ENCODE data around the gene LIPC. TPM values are rescaled to one million over a fixed set of nuclear protein-coding genes. Genes with fewer than 3 reads are reported as not detected.

The LIPC gene
- polyA plus RNA-seq, 1 of the 3 experiments (the other 2 are of a cell fraction): not detected

- CTCF ChIA-PET: interaction anchor here (1.2 kb wide), 1 partner anchor 22 kb away, joined by 3 read pairs; no protein-coding TSS in a partner anchor
- POLR2A ChIA-PET: no interaction called here
- Histone ChIP-seq H4K20me1 (ENCODE audit: insufficient read depth) (no peaks in the 10 kb centered on the region), H3F3A (replicated peaks; ENCODE audit: insufficient read depth) (no peaks in the 10 kb centered on the region), H3K9ac (no peak overlapping the region), H3K27ac (ENCODE audit: low read depth in 2 of 2, low read length in 1 of 2) (no peak overlapping the region), H3K79me2 (ENCODE audit: insufficient read depth) (no peaks in the 10 kb centered on the region), H3K27me3 (ENCODE audit: insufficient read depth) (peaks cover 16% of the 10 kb centered on the region; the same call in 1 of the 2 replicates), H3K4me2 (no peak overlapping the region), H2AFZ (ENCODE audit: low read depth) (no peak overlapping the region), H3K9me3 (no peaks in the 10 kb centered on the region), H3K9me2 (no peaks in the 10 kb centered on the region), H3K4me1 (ENCODE audit: control insufficient read depth in 1 of 2, insufficient read depth in 2 of 2, low read depth in 1 of 2, low read length in 1 of 2) (peaks cover 0 to 6% of the 10 kb centered on the region in 2 experiments; a peak in 1 of 4 replicates), H3K36me3 (replicated peaks in 1 of 2; ENCODE audit: control insufficient read depth in 1 of 2, insufficient read depth in 2 of 2, low read length in 1 of 2) (no peaks in the 10 kb centered on the region), H3K4me3 (ENCODE audit: low read depth in 2 of 2, low read length in 1 of 2) (no peak overlapping the region)
- DNase-seq: no peak
- 41% methylated on average over 3 of the region's 3 CpGs for WGBS (ENCODE audit: low lambda C conversion rate)
- TF ChIP-seq RCOR1 (IDR thresholded peaks at IDR 0.05; ENCODE audit: low read length): no peak
- TF ChIP-seq JUND (IDR thresholded peaks at IDR 0.05): no peak
- TF ChIP-seq, protein P1, sequence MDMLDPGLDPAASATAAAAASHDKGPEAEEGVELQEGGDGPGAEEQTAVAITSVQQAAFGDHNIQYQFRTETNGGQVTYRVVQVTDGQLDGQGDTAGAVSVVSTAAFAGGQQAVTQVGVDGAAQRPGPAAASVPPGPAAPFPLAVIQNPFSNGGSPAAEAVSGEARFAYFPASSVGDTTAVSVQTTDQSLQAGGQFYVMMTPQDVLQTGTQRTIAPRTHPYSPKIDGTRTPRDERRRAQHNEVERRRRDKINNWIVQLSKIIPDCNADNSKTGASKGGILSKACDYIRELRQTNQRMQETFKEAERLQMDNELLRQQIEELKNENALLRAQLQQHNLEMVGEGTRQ (IDR thresholded peaks at IDR 0.05; ENCODE audit: borderline replicate concordance, low read depth, low read length): no peak
- TF ChIP-seq GABPA (IDR thresholded peaks at IDR 0.05; ENCODE audit: low read depth): no peak
- TF ChIP-seq NRF1 (IDR thresholded peaks at IDR 0.05; ENCODE audit: low read depth, low read length): no peak
- TF ChIP-seq FOSL2 (IDR thresholded peaks at IDR 0.05; ENCODE audit: borderline replicate concordance, low read depth): no peak
- no peak for TF ChIP-seq USF1 (IDR thresholded peaks at IDR 0.05; ENCODE audit: borderline replicate concordance, low read depth)
- TF ChIP-seq POLR2AphosphoS5 (IDR thresholded peaks at IDR 0.05; ENCODE audit: low read depth, low read length): no peak
- no peak for TF ChIP-seq YY1 (IDR thresholded peaks at IDR 0.05; ENCODE audit: low read depth)
- TF ChIP-seq, protein P2, sequence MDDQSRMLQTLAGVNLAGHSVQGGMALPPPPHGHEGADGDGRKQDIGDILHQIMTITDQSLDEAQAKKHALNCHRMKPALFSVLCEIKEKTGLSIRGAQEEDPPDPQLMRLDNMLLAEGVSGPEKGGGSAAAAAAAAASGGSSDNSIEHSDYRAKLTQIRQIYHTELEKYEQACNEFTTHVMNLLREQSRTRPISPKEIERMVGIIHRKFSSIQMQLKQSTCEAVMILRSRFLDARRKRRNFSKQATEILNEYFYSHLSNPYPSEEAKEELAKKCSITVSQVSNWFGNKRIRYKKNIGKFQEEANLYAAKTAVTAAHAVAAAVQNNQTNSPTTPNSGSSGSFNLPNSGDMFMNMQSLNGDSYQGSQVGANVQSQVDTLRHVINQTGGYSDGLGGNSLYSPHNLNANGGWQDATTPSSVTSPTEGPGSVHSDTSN (IDR thresholded peaks at IDR 0.05): no peak
- no peak for TF ChIP-seq SIN3A (IDR thresholded peaks at IDR 0.05; ENCODE audit: borderline replicate concordance, low read depth, low read length)
- TF ChIP-seq RAD21 (IDR thresholded peaks at IDR 0.05; ENCODE audit: low read length): no peak
Observed at GRCh38 chr15:58396181-58396580, 35.6 kb upstream of the LIPC start.

DNA sequence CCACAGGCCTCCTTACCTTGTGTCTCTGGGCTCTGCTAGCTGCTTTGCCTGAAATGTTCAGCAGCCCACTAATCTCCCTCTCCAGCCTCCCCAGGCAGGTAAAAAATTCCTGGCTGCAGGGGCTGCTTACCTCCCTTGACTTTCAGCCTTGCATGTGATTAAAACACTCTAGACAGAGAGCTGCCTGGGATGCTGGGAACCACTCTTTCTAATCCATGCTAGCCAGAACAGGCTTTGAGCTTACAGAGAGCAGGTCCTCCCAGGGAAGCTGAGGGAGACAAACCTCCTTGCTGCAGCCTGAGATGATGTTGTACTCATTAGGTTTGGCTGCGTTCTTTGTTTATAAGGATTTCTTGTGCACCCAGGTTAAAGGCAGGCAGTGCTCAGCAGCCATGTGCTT, 33.7 kb upstream of the LIPC start:
- Histone ChIP-seq H3K36me3 (replicated peaks in 1 of 2; ENCODE audit: control insufficient read depth in 1 of 2, insufficient read depth in 2 of 2, low read length in 1 of 2) (no peaks in the 10 kb centered on the region), H2AFZ (ENCODE audit: low read depth) (no peak overlapping the region), H4K20me1 (ENCODE audit: insufficient read depth) (no peaks in the 10 kb centered on the region), H3F3A (replicated peaks; ENCODE audit: insufficient read depth) (no peaks in the 10 kb centered on the region), H3K4me2 (no peak overlapping the region), H3K27me3 (ENCODE audit: insufficient read depth) (peaks cover 10% of the 10 kb centered on the region; the same call in 1 of the 2 replicates), H3K9me3 (no peaks in the 10 kb centered on the region), H3K4me1 (ENCODE audit: control insufficient read depth in 1 of 2, insufficient read depth in 2 of 2, low read depth in 1 of 2, low read length in 1 of 2) (peaks cover 0 to 8% of the 10 kb centered on the region in 2 experiments; a peak in 1 of 4 replicates), H3K9ac (no peak overlapping the region), H3K9me2 (no peaks in the 10 kb centered on the region), H3K4me3 (ENCODE audit: low read depth in 2 of 2, low read length in 1 of 2) (no peak overlapping the region), H3K27ac (ENCODE audit: low read depth in 2 of 2, low read length in 1 of 2) (no peak overlapping the region), H3K79me2 (ENCODE audit: insufficient read depth) (no peaks in the 10 kb centered on the region)
- ChIA-PET CTCF (interaction anchor here (0.9 to 1.3 kb wide), 4 partner anchors 13 to 39 kb away, joined by 3 to 4 read pairs (median 3); no protein-coding TSS in a partner anchor), POLR2A (no interaction called here)
- WGBS (ENCODE audit: low lambda C conversion rate): 70% methylated on average over 1 of the region's 1 CpG
- DNase-seq: no peak
- TF ChIP-seq FOSL2 (IDR thresholded peaks at IDR 0.05; ENCODE audit: borderline replicate concordance, low read depth) (no peak), IRF3 (IDR thresholded peaks at IDR 0.05; ENCODE audit: low read depth, low read length) (no peak), USF1 (IDR thresholded peaks at IDR 0.05; ENCODE audit: borderline replicate concordance, low read depth) (no peak), JUND (IDR thresholded peaks at IDR 0.05) (no peak), EP300 (IDR thresholded peaks at IDR 0.05; ENCODE audit: borderline replicate concordance in 1 of 2, low read depth in 1 of 2, low read length in 1 of 2) (no peak), TAF1 (IDR thresholded peaks at IDR 0.05; ENCODE audit: borderline replicate concordance, low read depth, low read length) (no peak), GABPA (IDR thresholded peaks at IDR 0.05; ENCODE audit: low read depth) (no peak), RAD21 (IDR thresholded peaks at IDR 0.05; ENCODE audit: low read length) (no peak), RXRA (IDR thresholded peaks at IDR 0.05; ENCODE audit: borderline replicate concordance, low read depth) (no peak), EZH2phosphoT487 (IDR thresholded peaks at IDR 0.05; ENCODE audit: borderline replicate concordance, low read depth) (no peak), SIN3A (IDR thresholded peaks at IDR 0.05; ENCODE audit: borderline replicate concordance, low read depth, low read length) (no peak), RFX5 (IDR thresholded peaks at IDR 0.05; ENCODE audit: low read length) (no peak), SMC3 (IDR thresholded peaks at IDR 0.05; ENCODE audit: low read depth, low read length) (no peak)
- TF ChIP-seq, protein P3, sequence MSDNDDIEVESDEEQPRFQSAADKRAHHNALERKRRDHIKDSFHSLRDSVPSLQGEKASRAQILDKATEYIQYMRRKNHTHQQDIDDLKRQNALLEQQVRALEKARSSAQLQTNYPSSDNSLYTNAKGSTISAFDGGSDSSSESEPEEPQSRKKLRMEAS (IDR thresholded peaks at IDR 0.05; ENCODE audit: low read depth): no peak
